Ishikawa (cell line): ENCODE measurements around the gene SGCG.

Source experiments
- CEBPB ChIP-seq: IDR thresholded peaks from 2 replicates; pipeline ENCODE4 v1.6.1; 2012
- CREB1 ChIP-seq: IDR thresholded peaks from 2 replicates; pipeline ENCODE4 v1.6.1; 2012; ENCODE audit warnings: low read depth
- EGR1 ChIP-seq: IDR thresholded peaks from 2 replicates; pipeline ENCODE4 v1.6.1; 2012
- EP300 ChIP-seq: IDR thresholded peaks from 2 replicates; pipeline ENCODE4 v1.6.1; 2012; ENCODE audit warnings: borderline replicate concordance
- FOXM1 ChIP-seq: IDR thresholded peaks from 2 replicates; pipeline ENCODE4 v1.6.1; 2012; ENCODE audit warnings: low read depth, borderline replicate concordance
- MAX ChIP-seq: IDR thresholded peaks from 2 replicates; pipeline ENCODE4 v1.6.1; 2012
- RAD21 ChIP-seq: IDR thresholded peaks from 2 replicates; pipeline ENCODE4 v1.6.1; 2012; ENCODE audit warnings: low read depth
- REST ChIP-seq: IDR thresholded peaks from 2 replicates; pipeline ENCODE4 v1.6.1; 2012; ENCODE audit warnings: low read depth, mild to moderate bottlenecking
- TAF1 ChIP-seq: IDR thresholded peaks from 2 replicates; pipeline ENCODE4 v1.6.1; 2012; ENCODE audit warnings: low read depth, mild to moderate bottlenecking
- TCF12 ChIP-seq: IDR thresholded peaks from 2 replicates; pipeline ENCODE4 v1.6.1; 2012; ENCODE audit warnings: low read depth
- TEAD4 ChIP-seq: IDR thresholded peaks from 2 replicates; pipeline ENCODE4 v1.6.1; 2012
- YY1 ChIP-seq: IDR thresholded peaks from 2 replicates; pipeline ENCODE4 v1.6.1; 2012; ENCODE audit warnings: low read depth
- ZBTB7A ChIP-seq: IDR thresholded peaks from 2 replicates; pipeline ENCODE4 v1.6.1; 2012; ENCODE audit warnings: low read depth
- TF ChIP-seq, protein P1 (sequence below): IDR thresholded peaks from 2 replicates; pipeline ENCODE4 v1.6.1; 2012

- TF ChIP-seq EP300 (no peak), MAX (no peak), CEBPB (no peak), REST (no peak), TAF1 (no peak), RAD21 (no peak), FOXM1 (no peak), YY1 (no peak), TEAD4 (no peak), ZBTB7A (no peak), EGR1 (no peak), CREB1 (no peak), TCF12 (no peak)
- TF ChIP-seq, protein P1, sequence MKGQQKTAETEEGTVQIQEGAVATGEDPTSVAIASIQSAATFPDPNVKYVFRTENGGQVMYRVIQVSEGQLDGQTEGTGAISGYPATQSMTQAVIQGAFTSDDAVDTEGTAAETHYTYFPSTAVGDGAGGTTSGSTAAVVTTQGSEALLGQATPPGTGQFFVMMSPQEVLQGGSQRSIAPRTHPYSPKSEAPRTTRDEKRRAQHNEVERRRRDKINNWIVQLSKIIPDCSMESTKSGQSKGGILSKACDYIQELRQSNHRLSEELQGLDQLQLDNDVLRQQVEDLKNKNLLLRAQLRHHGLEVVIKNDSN, result no peak
Observed at GRCh38 chr13:23268441-23268840, 87.7 kb downstream of the SGCG start.
